OCI-LY7 (cell line): Measurements from ENCODE around the gene TP53AIP1. TPM values are rescaled to one million over a fixed set of nuclear protein-coding genes. Genes with fewer than 3 reads are reported as not detected.

Experiments
- Bru-seq: library from RNA; stranded (reverse); fragments of 400-500 nt; gene quantifications from one replicate; lab custom pipeline; 2021; lab: Mats Ljungman, UMichigan
- BruChase-seq, 2 experiments: library from RNA; stranded (reverse); fragments of 400-500 nt; gene quantifications; one replicate each; lab custom pipeline; 2021; lab: Mats Ljungman, UMichigan
- BruUV-seq: library from RNA; stranded (reverse); fragments of 400-500 nt; replicated peaks from 2 replicates; lab custom pipeline; 2021; lab: Mats Ljungman, UMichigan
- CTCF ChIA-PET: fragments of 300-600 bp; sonication (Branson Sonifier 250); formaldehyde crosslinking; loops from one replicate; lab custom pipeline; 2022; ENCODE audit warnings: antibody characterized with exemption; ENCODE audit not compliant: unreplicated experiment; lab: Charles Lee
- POLR2A ChIA-PET: fragments of 300-600 bp; sonication (Branson Sonifier 250); formaldehyde crosslinking; loops from one replicate; lab custom pipeline; 2022; ENCODE audit warnings: antibody characterized with exemption; lab: Charles Lee
- DNase-seq: peaks from one replicate; pipeline ENCODE4 v3.0.0-alpha.2; 2015; ENCODE audit warnings: low spot score
- H2AFZ ChIP-seq: fragments of 200-600 bp; sonication (generic), shearing (Covaris generic); 2 replicates; pipeline ENCODE4 v1.6.1; 2014; ENCODE audit warnings: mild to moderate bottlenecking, antibody characterized with exemption, low read length, moderate library complexity
- H3K27ac ChIP-seq: fragments of 200-600 bp; sonication (generic); 2 replicates; pipeline ENCODE4 v1.5.1; 2014; ENCODE audit warnings: mixed run types, low read depth, mild to moderate bottlenecking, moderate library complexity, low read length, inconsistent platforms; ENCODE audit not compliant: poor library complexity, severe bottlenecking
- H3K36me3 ChIP-seq: fragments of 200-600 bp; sonication (generic); 2 replicates; pipeline ENCODE4 v1.6.1; 2014; ENCODE audit warnings: mild to moderate bottlenecking, antibody characterized with exemption, low read length, moderate library complexity, mixed read lengths; ENCODE audit not compliant: insufficient read depth
- H3K4me1 ChIP-seq: fragments of 200-600 bp; sonication (generic); 2 replicates; pipeline ENCODE4 v1.5.1; 2014; ENCODE audit warnings: mild to moderate bottlenecking, low read length; ENCODE audit not compliant: insufficient read depth, poor library complexity, severe bottlenecking
- H3K4me2 ChIP-seq: fragments of 200-600 bp; sonication (generic); 2 replicates; pipeline ENCODE4 v1.6.1; 2014; ENCODE audit warnings: mild to moderate bottlenecking, low read length
- H3K4me3 ChIP-seq: fragments of 200-600 bp; sonication (generic); 2 replicates; pipeline ENCODE4 v1.5.1; 2014; ENCODE audit warnings: mild to moderate bottlenecking, low read depth, low read length; ENCODE audit not compliant: poor library complexity, severe bottlenecking
- H3K79me2 ChIP-seq: fragments of 200-600 bp; sonication (generic); 2 replicates; pipeline ENCODE4 v1.6.1; 2016; ENCODE audit warnings: low read depth, mild to moderate bottlenecking, low read length, moderate library complexity, mixed read lengths; ENCODE audit not compliant: insufficient read depth
- H3K9me2 ChIP-seq: fragments of 200-600 bp; sonication (generic); 2 replicates; pipeline ENCODE4 v1.6.1; 2016; ENCODE audit warnings: mild to moderate bottlenecking, low read length, mixed read lengths; ENCODE audit not compliant: insufficient read depth
- H3K9me3 ChIP-seq: fragments of 200-600 bp; sonication (generic); 2 replicates; pipeline ENCODE4 v1.6.1; 2014; ENCODE audit warnings: mild to moderate bottlenecking, mixed run types, low read length, mixed read lengths
- H4K20me1 ChIP-seq: fragments of 200-600 bp; sonication (generic); 2 replicates; pipeline ENCODE4 v1.6.1; 2014; ENCODE audit warnings: mild to moderate bottlenecking, antibody characterized with exemption, low read length, moderate library complexity, mixed read lengths; ENCODE audit not compliant: insufficient read depth
- CTCF ChIP-seq: fragments of 200-600 bp; sonication (generic); conservative IDR thresholded peaks from 2 replicates; pipeline ENCODE4 v1.5.1; 2014; ENCODE audit warnings: mild to moderate bottlenecking, antibody characterized with exemption, low read length, moderate library complexity, mixed read lengths
- EZH2phosphoT487 ChIP-seq: fragments of 200-600 bp; sonication (generic); IDR thresholded peaks from 2 replicates; pipeline ENCODE4 v1.6.1; 2018; ENCODE audit warnings: low read depth, borderline replicate concordance, mild to moderate bottlenecking, mixed run types, antibody characterized with exemption, low read length, moderate library complexity, mixed read lengths
- intact Hi-C: fragments of 100-400 bp; cut with micrococcal nuclease; formaldehyde crosslinking; loops from one replicate; pipeline ENCODE4 v1.10.0; 2022; ENCODE audit not compliant: unreplicated experiment
- long read RNA-seq: library from polyadenylated mRNA; stranded (forward); transcript quantifications from one replicate; pipeline ENCODE4 v2.0.0, GENCODE V29; 2022
- total RNA-seq, 2 experiments: library from RNA; depleted of rRNA in 1 of 2; stranded (reverse); fragments of >200 nt in 1 of 2; shearing (Covaris generic) in 1 of 2; gene quantifications; 2 replicates each; pipeline ENCODE4 v1.2.3, GENCODE V29; 2014 to 2022

The TP53AIP1 gene, protein sequence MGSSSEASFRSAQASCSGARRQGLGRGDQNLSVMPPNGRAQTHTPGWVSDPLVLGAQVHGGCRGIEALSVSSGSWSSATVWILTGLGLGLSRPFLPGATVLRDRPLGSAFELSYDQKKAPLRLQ
- not detected in 2 replicates for total RNA-seq (2014; rRNA removed; shearing (Covaris generic))
- total RNA-seq (2022), result not detected in 2 replicates
- Bru-seq, nascent RNA, result not detected
- not detected for BruChase-seq, experiment 1, labeled RNA remaining after a 6-hour chase
- BruChase-seq, experiment 2, labeled RNA remaining after a 2-hour chase, result not detected
- long read RNA-seq, result 0 reads

GRCh38 chr11:128942817-128943427, at the start of gene TP53AIP1:
TSS of gene TP53AIP1 (minus strand) at chr11:128942871. CDS start at chr11:128937818, 5,053 bp downstream.
- DNase-seq, result no peak
- Histone ChIP-seq H2AFZ (no peak within 1 kb of the TSS), H3K4me2 (no peak within 1 kb of the TSS), H3K27ac (no peak within 1 kb of the TSS), H4K20me1 (no peaks in the 10 kb centered on the region), H3K4me1 (no peaks in the 10 kb centered on the region), H3K4me3 (no peak within 1 kb of the TSS), H3K9me2 (no peaks in the 10 kb centered on the region), H3K79me2 (no peaks in the 10 kb centered on the region), H3K36me3 (no peaks in the 10 kb centered on the region), H3K9me3 (no peaks in the 10 kb centered on the region)
- BruUV-seq, result no TSS peak
- ChIA-PET POLR2A (interaction anchor here (0.7 kb wide), 1 partner anchor 285 kb away, joined by 3 read pairs; no protein-coding TSS in a partner anchor), CTCF (no interaction called here)
- no peak for TF ChIP-seq EZH2phosphoT487
- TF ChIP-seq CTCF, result no peak
- intact Hi-C loops, result no loop called here

DNA sequence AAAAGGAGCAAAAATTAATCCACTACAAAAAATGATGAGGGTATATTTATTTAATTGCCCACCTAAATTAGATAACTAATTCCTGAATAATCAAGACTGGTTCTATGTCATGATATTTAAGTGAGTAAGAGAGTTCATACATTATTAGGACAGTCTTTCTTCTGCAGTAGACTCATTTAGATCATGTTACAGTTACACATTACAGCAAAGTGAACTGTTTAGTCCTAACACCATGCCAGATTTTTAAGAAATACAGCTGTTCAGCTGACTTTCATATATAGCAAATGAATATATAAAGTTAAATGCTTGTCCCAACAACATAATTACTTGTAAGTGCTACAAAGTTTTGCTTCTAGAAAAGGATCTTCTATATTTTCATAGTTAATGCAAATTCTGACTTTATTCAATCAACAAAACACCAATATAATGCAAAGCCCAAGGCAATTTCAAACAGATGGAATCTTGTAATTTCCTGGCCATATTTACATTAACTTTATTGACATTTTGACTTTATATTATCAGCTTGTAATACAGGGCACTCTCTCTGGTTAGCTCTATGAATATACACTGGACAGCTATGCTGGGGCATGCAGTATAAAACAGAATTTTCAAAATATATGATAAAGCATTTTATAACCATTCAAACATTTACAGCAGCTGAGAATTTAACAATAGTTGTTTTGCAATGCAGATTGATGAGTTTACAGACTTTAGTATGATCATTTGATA, 45.7 kb upstream of the TP53AIP1 start:
- Histone ChIP-seq H3K4me3 (no peak overlapping the region), H3K9me2 (no peaks in the 10 kb centered on the region), H3K4me1 (no peaks in the 10 kb centered on the region), H3K4me2 (no peak overlapping the region), H3K79me2 (no peaks in the 10 kb centered on the region), H4K20me1 (no peaks in the 10 kb centered on the region), H3K27ac (no peak overlapping the region), H3K36me3 (no peaks in the 10 kb centered on the region), H3K9me3 (no peaks in the 10 kb centered on the region), H2AFZ (no peak overlapping the region)
- TF ChIP-seq CTCF (no peak), EZH2phosphoT487 (no peak)
- ChIA-PET CTCF (no interaction called here), POLR2A (no interaction called here)
- no TSS peak for BruUV-seq
- intact Hi-C loops, result no loop called here
- no peak for DNase-seq
